Glutamatergic neuron (in vitro differentiated cells): Measurements from ENCODE around the gene ADCY3. TPM values are rescaled to one million over a fixed set of nuclear protein-coding genes. Genes with fewer than 3 reads are reported as not detected.
"Not testable (repeated sequence)": the region's sequence is repeated elsewhere in the genome, so short reads cannot be mapped to it uniquely, and the experiment has no call there.

ENCODE experiments used
- DNase-seq: peaks from one replicate; pipeline ENCODE4 v3.0.0; 2022
- H3K27ac Mint-ChIP-seq: one replicate; pipeline ENCODE4 v1.8.0; 2020; ENCODE audit warnings: mild to moderate bottlenecking, mixed read lengths, inconsistent platforms; ENCODE audit not compliant: unreplicated experiment
- H3K27me3 Mint-ChIP-seq: one replicate; pipeline ENCODE4 v1.8.0; 2020; ENCODE audit warnings: mild to moderate bottlenecking, moderate library complexity, mixed read lengths, inconsistent platforms; ENCODE audit not compliant: unreplicated experiment
- H3K36me3 Mint-ChIP-seq: one replicate; pipeline ENCODE4 v1.8.0; 2020; ENCODE audit warnings: mild to moderate bottlenecking, mixed read lengths, inconsistent platforms; ENCODE audit not compliant: unreplicated experiment
- H3K4me1 Mint-ChIP-seq: one replicate; pipeline ENCODE4 v1.8.0; 2020; ENCODE audit warnings: mild to moderate bottlenecking, low read depth, mixed read lengths, inconsistent platforms; ENCODE audit not compliant: unreplicated experiment
- H3K4me3 Mint-ChIP-seq: one replicate; pipeline ENCODE4 v1.8.0; 2020; ENCODE audit warnings: mild to moderate bottlenecking, mixed read lengths, inconsistent platforms; ENCODE audit not compliant: unreplicated experiment
- H3K9me3 Mint-ChIP-seq: one replicate; pipeline ENCODE4 v1.8.0; 2020; ENCODE audit warnings: mild to moderate bottlenecking, moderate library complexity, mixed read lengths, inconsistent platforms; ENCODE audit not compliant: unreplicated experiment
- CTCF ChIP-seq: fragments of 200-600 bp; sonication (generic); IDR thresholded peaks from one replicate; pipeline ENCODE4 v1.5.0; 2021; ENCODE audit not compliant: partially characterized antibody, unreplicated experiment
- total RNA-seq: library from RNA; stranded (reverse); fragmentation: NEBNext Ultra II Directional; extraction: Animal tissue kit (Norgen Biotek cat#: 25700); gene quantifications from one replicate; pipeline ENCODE4 v1.2.1, GENCODE V29; 2021; ENCODE audit not compliant: unreplicated experiment

ADCY3 gene
- total RNA-seq, 1 donor from 2014 or later = 76.2 TPM

- Mint-ChIP-seq H3K36me3 (peaks cover 19% of the 10 kb centered on the region), H3K9me3 (peaks cover 12% of the 10 kb centered on the region), H3K4me1 (peaks cover 17% of the 10 kb centered on the region), H3K4me3 (no peak overlapping the region), H3K27me3 (peaks cover 14% of the 10 kb centered on the region), H3K27ac (no peak overlapping the region)
- TF ChIP-seq CTCF = no peak
- DNase-seq = no peak
These were observed 83.3 kb downstream of the ADCY3 start for GRCh38 chr2:24836706-24837105.

- Mint-ChIP-seq H3K9me3 (peaks cover 15% of the 10 kb centered on the region), H3K4me3 (no peak overlapping the region), H3K27me3 (peaks cover 14% of the 10 kb centered on the region), H3K27ac (no peak overlapping the region), H3K36me3 (peaks cover 19% of the 10 kb centered on the region), H3K4me1 (peaks cover 17% of the 10 kb centered on the region)
- no peak for TF ChIP-seq CTCF
- DNase-seq = no peak
These were observed 83.8 kb downstream of the ADCY3 start for GRCh38 chr2:24836206-24836605.

GRCh38 chr2:24835411-24835810 is 84.6 kb downstream of the ADCY3 start:
- not testable (repeated sequence) for H3K27ac Mint-ChIP-seq, DNase-seq, H3K4me3 Mint-ChIP-seq
- H3K9me3 Mint-ChIP-seq = peaks cover 13% of the 10 kb centered on the region
- H3K27me3 Mint-ChIP-seq = peaks cover 14% of the 10 kb centered on the region
- H3K4me1 Mint-ChIP-seq = peaks cover 17% of the 10 kb centered on the region
- H3K36me3 Mint-ChIP-seq = peaks cover 19% of the 10 kb centered on the region

- H3K27ac Mint-ChIP-seq = no peak overlapping the region
- DNase-seq = no peak
These were observed 85.2 kb downstream of the ADCY3 start for GRCh38 chr2:24834733-24835395.

GRCh38 chr2:24833821-24834732 is 86.0 kb downstream of the ADCY3 start:
- Mint-ChIP-seq H3K27me3 (peaks cover 12% of the 10 kb centered on the region), H3K9me3 (peaks cover 12% of the 10 kb centered on the region), H3K4me1 (peaks cover 17% of the 10 kb centered on the region), H3K27ac (no peak overlapping the region), H3K36me3 (peaks cover 19% of the 10 kb centered on the region), H3K4me3 (no peak overlapping the region)
- DNase-seq = no peak
- TF ChIP-seq CTCF = no peak

More at GRCh38 chr2:24834733-24835395, 85.2 kb downstream of the ADCY3 start:
- Mint-ChIP-seq H3K4me3 (no peak overlapping the region), H3K9me3 (peaks cover 13% of the 10 kb centered on the region), H3K4me1 (peaks cover 17% of the 10 kb centered on the region), H3K27me3 (peaks cover 14% of the 10 kb centered on the region), H3K36me3 (peaks cover 19% of the 10 kb centered on the region)
- TF ChIP-seq CTCF = no peak
